DND-41 (cell line): ENCODE measurements around the gene TULP4.

Experiments
- CTCF ChIP-seq: IDR thresholded peaks from 2 replicates; pipeline ENCODE4 v1.5.1; 2012; ENCODE audit warnings: borderline replicate concordance, low read length, moderate library complexity, mild to moderate bottlenecking; ENCODE audit not compliant: poor library complexity, severe bottlenecking; ENCODE audit errors: extremely low read depth
- EZH2 ChIP-seq: IDR thresholded peaks from 3 replicates; pipeline ENCODE4 v1.6.1; 2012; ENCODE audit warnings: borderline replicate concordance, low read depth, mild to moderate bottlenecking, moderate library complexity, low read length, inconsistent platforms; ENCODE audit not compliant: severe bottlenecking

- TF ChIP-seq CTCF (no peak), EZH2 (no peak)
Measured at GRCh38 chr6:158502263-158502950, 190.1 kb downstream of the TULP4 start.
